Liver (tissue), 10 donors: Measurements from ENCODE around the gene EPS8. TPM values are rescaled to one million over a fixed set of nuclear protein-coding genes. Genes with fewer than 3 reads are reported as not detected.

Source experiments
- DNase-seq: peaks from one replicate; pipeline ENCODE4 v3.0.0-alpha.2; 2017; ENCODE audit warnings: low spot score
- H3K27ac ChIP-seq, 2 donors: one replicate each; pipeline ENCODE4 v1.7.0; 2013; ENCODE audit warnings: inconsistent platforms in 2 of 2, low read length in 2 of 2, control low read depth in 1 of 2, low read depth in 1 of 2, mild to moderate bottlenecking in 1 of 2
- H3K27me3 ChIP-seq, 4 donors: one replicate each; pipeline versions ENCODE4 v1.6.1 to v1.7.0; 2013; ENCODE audit warnings: low read length in 3 of 4, inconsistent platforms in 1 of 4, mild to moderate bottlenecking in 1 of 4, moderate library complexity in 1 of 4; ENCODE audit not compliant: control insufficient read depth in 4 of 4, insufficient read depth in 4 of 4
- H3K36me3 ChIP-seq, 4 donors: one replicate each; pipeline versions ENCODE4 v1.6.1 to v1.7.0; 2013; ENCODE audit warnings: low read length in 3 of 4, mild to moderate bottlenecking in 3 of 4, low read depth in 1 of 4, moderate library complexity in 1 of 4; ENCODE audit not compliant: control insufficient read depth in 4 of 4, insufficient read depth in 3 of 4
- H3K4me1 ChIP-seq, 4 donors: one replicate each; pipeline versions ENCODE4 v1.6.1 to v1.7.0; 2013; ENCODE audit warnings: low read length in 3 of 4, mild to moderate bottlenecking in 3 of 4, moderate library complexity in 1 of 4; ENCODE audit not compliant: control insufficient read depth in 4 of 4, insufficient read depth in 4 of 4
- H3K4me3 ChIP-seq, 3 donors: one replicate each; pipeline versions ENCODE4 v1.6.1 to v1.7.0; 2013; ENCODE audit warnings: low read length in 3 of 3, control low read depth in 1 of 3, low read depth in 1 of 3, mild to moderate bottlenecking in 1 of 3
- H3K9ac ChIP-seq, 2 donors: one replicate each; pipeline ENCODE4 v1.7.0; 2013; ENCODE audit warnings: low read length in 2 of 2, mild to moderate bottlenecking in 2 of 2, moderate library complexity in 2 of 2, control low read depth in 1 of 2, low read depth in 1 of 2
- H3K9me3 ChIP-seq, 4 donors: one replicate each; pipeline versions ENCODE4 v1.6.1 to v1.7.0; 2013; ENCODE audit warnings: low read length in 3 of 4; ENCODE audit not compliant: control insufficient read depth in 4 of 4
- ATF3 ChIP-seq: IDR thresholded peaks from 2 replicates; pipeline ENCODE4 v1.6.1; 2016; ENCODE audit warnings: antibody characterized with exemption
- CTCF ChIP-seq: fragments of 150-350 bp; IDR thresholded peaks from 2 replicates; pipeline ENCODE4 v1.5.1; 2017; ENCODE audit warnings: improper control_type of control experiment, low read depth, low read length; ENCODE audit not compliant: missing input control
- EGR1 ChIP-seq, 2 donors: IDR thresholded peaks; 2 replicates each; pipeline ENCODE4 v1.6.1; 2016 to 2018; ENCODE audit warnings: antibody characterized with exemption in 2 of 2, low read depth in 2 of 2
- FOXA1 ChIP-seq: IDR thresholded peaks from 2 replicates; pipeline ENCODE4 v1.6.1; 2016; ENCODE audit warnings: antibody characterized with exemption
- GABPA ChIP-seq, 2 donors: IDR thresholded peaks in 1 of 2; conservative IDR thresholded peaks in 1 of 2; 2 replicates each; pipeline ENCODE4 v1.6.1; 2016; ENCODE audit warnings: antibody characterized with exemption in 2 of 2, mild to moderate bottlenecking in 1 of 2, moderate library complexity in 1 of 2
- HNF4A ChIP-seq, 2 donors: conservative IDR thresholded peaks; 2 replicates each; pipeline ENCODE4 v1.6.1; 2016; ENCODE audit warnings: antibody characterized with exemption in 2 of 2, mild to moderate bottlenecking in 2 of 2
- HNF4G ChIP-seq: IDR thresholded peaks from 2 replicates; pipeline ENCODE4 v1.6.1; 2016; ENCODE audit warnings: antibody characterized with exemption
- JUND ChIP-seq, 2 donors: IDR thresholded peaks; 2 replicates each; pipeline ENCODE4 v1.6.1; 2016; ENCODE audit warnings: antibody characterized with exemption in 2 of 2
- MAX ChIP-seq: IDR thresholded peaks from 2 replicates; pipeline ENCODE4 v1.6.1; 2016; ENCODE audit warnings: antibody characterized with exemption
- NR2F2 ChIP-seq: IDR thresholded peaks from 2 replicates; pipeline ENCODE4 v1.6.1; 2016; ENCODE audit warnings: antibody characterized with exemption
- RAD21 ChIP-seq, 2 donors: IDR thresholded peaks; 2 replicates each; pipeline ENCODE4 v1.6.1; 2016; ENCODE audit warnings: antibody characterized with exemption in 2 of 2, mild to moderate bottlenecking in 2 of 2
- REST ChIP-seq: IDR thresholded peaks from 2 replicates; pipeline ENCODE4 v1.6.1; 2016; ENCODE audit warnings: antibody characterized with exemption, mild to moderate bottlenecking
- RXRA ChIP-seq, 2 donors: IDR thresholded peaks; 2 replicates each; pipeline ENCODE4 v1.6.1; 2017 to 2018; ENCODE audit warnings: antibody characterized with exemption in 2 of 2, mild to moderate bottlenecking in 1 of 2
- SP1 ChIP-seq: IDR thresholded peaks from 2 replicates; pipeline ENCODE4 v1.6.1; 2018; ENCODE audit warnings: antibody characterized with exemption, mild to moderate bottlenecking
- TAF1 ChIP-seq: conservative IDR thresholded peaks from 2 replicates; pipeline ENCODE4 v1.6.1; 2016; ENCODE audit warnings: antibody characterized with exemption, mild to moderate bottlenecking
- YY1 ChIP-seq: IDR thresholded peaks from 2 replicates; pipeline ENCODE4 v1.6.1; 2016; ENCODE audit warnings: antibody characterized with exemption, mild to moderate bottlenecking
- ZBTB33 ChIP-seq: IDR thresholded peaks from 2 replicates; pipeline ENCODE4 v1.6.1; 2016; ENCODE audit warnings: antibody characterized with exemption
- WGBS: extraction: QIAGEN DNeasy Blood & Tissue Kit; methylation state at CpG from one replicate; pipeline ENCODE4 v1.1.7; 2013; 5-methylcytosine and 5-hydroxymethylcytosine counted together
- polyA plus RNA-seq, 2 donors: library from polyadenylated mRNA; stranded (reverse) in 1 of 2; unstranded in 1 of 2; fragments of 200-250 nt in 1 of 2; fragments of >200 nt in 1 of 2; fragmentation: Nextera tagmentation in 1 of 2; extraction: Ambion mirVana in 1 of 2; gene quantifications; one replicate each; pipeline versions ENCODE4 v1.2.1 to v1.2.3, GENCODE V29; 2013 to 2015
- small RNA-seq: library from RNA; depleted of rRNA; stranded (forward); fragments of <200 nt; gene quantifications from one replicate; pipeline ENCODE3, GENCODE V24; 2014
- total RNA-seq, 2 donors: library from RNA; depleted of rRNA; stranded (reverse); fragments of >200 nt; gene quantifications; one replicate each; pipeline ENCODE4 v1.2.3, GENCODE V29; 2014
- donor health status: healthy.
- donor health status: healthy.
- donor health status: healthy.
- donor health status: healthy.
- donor health status: healthy.

The EPS8 gene
- total and polyA plus RNA-seq, 4 donors, result 13.7 to 40.2 (median 15.0) TPM

- Histone ChIP-seq H3K9ac (no peak overlapping the region), H3K4me3 (no peak overlapping the region), H3K27me3 (no peaks in the 10 kb centered on the region), H3K4me1 (no peaks in the 10 kb centered on the region), H3K36me3 (no peaks in the 10 kb centered on the region), H3K27ac (no peak overlapping the region), H3K9me3 (no peaks in the 10 kb centered on the region)
- DNase-seq, result no peak
- TF ChIP-seq EGR1 (IDR thresholded peaks at IDR 0.05; ENCODE audit: low read depth in 2 of 2) (no peak), CTCF (no peak), SP1 (no peak), YY1 (no peak), ATF3 (no peak), FOXA1 (no peak), REST (no peak), MAX (no peak), HNF4A (conservative IDR thresholded peaks at IDR 0.05) (no peak), GABPA (IDR thresholded peaks at IDR 0.05 in 1 of 2, conservative IDR thresholded peaks at IDR 0.05 in 1 of 2) (no peak), ZBTB33 (no peak), TAF1 (no peak), HNF4G (no peak), RAD21 (IDR thresholded peaks at IDR 0.05) (no peak), RXRA (IDR thresholded peaks at IDR 0.05) (no peak), JUND (IDR thresholded peaks at IDR 0.05) (no peak), NR2F2 (no peak)
- WGBS, result 90% methylated on average over 1 of the region's 1 CpG
These were observed 214.8 kb downstream of the EPS8 start for GRCh38 chr12:15574353-15574752.

Small RNAs within 50 kb of the gene (small RNA-seq; reads per million reads assigned to genes)
- not detected for gene RNU6-251P

Other genes with a start within 250 kb of the EPS8 start
- 10 to 100 TPM; 33.5 to 41.0 TPM for gene STRAP, start 93.0 kb upstream of the EPS8 start, total RNA-seq
- 10 to 100 TPM; 55.2 to 63.8 TPM for gene STRAP, start 93.0 kb upstream of the EPS8 start, polyA plus RNA-seq
- 10 to 100 TPM; 47.6 to 65.2 TPM for gene DERA, start 121.9 kb upstream of the EPS8 start, total RNA-seq
- 10 to 100 TPM; 32.9 to 57.2 TPM for gene DERA, start 121.9 kb upstream of the EPS8 start, polyA plus RNA-seq